HG03135 (cell line): ENCODE results near the gene GATA3.

Source experiments
- ATAC-seq: cut with Tn5 transposase; IDR thresholded peaks from one replicate; pipeline ENCODE4 v1.9.1; 2021; ENCODE audit warnings: mild to moderate bottlenecking, moderate library complexity; ENCODE audit not compliant: unreplicated experiment

The GATA3 gene

GRCh38 chr10:8050556-8051108 is 3.9 kb upstream of the GATA3 start:
- ATAC-seq: no peak

- ATAC-seq: no peak
Measured at GRCh38 chr10:8051109-8051821, 3.2 kb upstream of the GATA3 start.

- no peak for ATAC-seq
Measured at GRCh38 chr10:8051851-8052257, 2.6 kb upstream of the GATA3 start.

GRCh38 chr10:8052341-8052955 is 2.0 kb upstream of the GATA3 start:
- ATAC-seq: no peak

- no peak for ATAC-seq
Measured at GRCh38 chr10:8052956-8053445, 1.5 kb upstream of the GATA3 start.

GRCh38 chr10:8053446-8054243 is 843 bp upstream of the GATA3 start:
- ATAC-seq: peak; percentile 60

- peak; percentile 9 for ATAC-seq
Measured at GRCh38 chr10:8054244-8054493, 319 bp upstream of the GATA3 start.

- peak; percentile 8 for ATAC-seq
Measured at GRCh38 chr10:8055420-8056349, 1.2 kb downstream of the GATA3 start.

GRCh38 chr10:8056378-8056777 is 1.9 kb downstream of the GATA3 start:
- no peak for ATAC-seq

GRCh38 chr10:8056871-8057331 is 2.4 kb downstream of the GATA3 start:
- peak; percentile 28 for ATAC-seq

- ATAC-seq: no peak
Measured at GRCh38 chr10:8057636-8058273, 3.3 kb downstream of the GATA3 start.

- no peak for ATAC-seq
Measured at GRCh38 chr10:8058274-8059111, 4.0 kb downstream of the GATA3 start.

- no peak for ATAC-seq
Measured at GRCh38 chr10:8059191-8059936, 4.9 kb downstream of the GATA3 start.

GRCh38 chr10:8060010-8060703 is 5.7 kb downstream of the GATA3 start:
- no peak for ATAC-seq

GRCh38 chr10:8060704-8061121 is 6.2 kb downstream of the GATA3 start:
- no peak for ATAC-seq

GRCh38 chr10:8061274-8062211 is 7.1 kb downstream of the GATA3 start:
- no peak for ATAC-seq
